ENCODE data around the gene SYT2. TPM values are rescaled to one million over a fixed set of nuclear protein-coding genes. Genes with fewer than 3 reads are reported as not detected.

Gene SYT2
- total RNA-seq, 6 donors from 2014 or later: 0.14 TPM; not detected in 5

DNA sequence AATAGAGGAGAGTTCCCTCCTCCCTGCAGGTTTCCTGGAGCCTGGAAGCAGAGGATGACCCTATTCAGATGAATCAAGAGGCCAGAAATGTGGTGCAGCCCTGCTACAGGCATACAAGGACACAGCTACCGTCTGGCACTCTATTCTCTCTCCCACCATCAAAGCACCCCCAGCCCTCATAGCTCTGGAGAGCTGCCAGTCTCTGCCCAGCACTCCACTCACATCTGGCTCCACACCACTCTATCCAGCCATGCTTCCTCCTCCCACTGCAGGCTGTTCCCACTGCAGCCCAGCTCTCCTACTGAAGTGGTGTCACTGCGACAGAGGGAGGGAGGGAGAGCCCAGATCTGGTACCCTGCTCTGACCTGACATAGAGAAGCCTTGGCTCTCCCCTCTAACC is 18.4 kb downstream of the SYT2 start:
- WGBS, 2 donors: 42 to 51% methylated on average over 2 of the region's 2 CpGs
- Histone ChIP-seq H3K36me3 (no peaks in the 10 kb centered on the region), H3K4me1 (no peaks in the 10 kb centered on the region), H3K9me3 (no peaks in the 10 kb centered on the region), H3K27me3 (no peaks in the 10 kb centered on the region), H3K27ac (no peak overlapping the region), H3K4me3 (no peak overlapping the region)
- TF ChIP-seq EP300 (IDR thresholded peaks at IDR 0.05) (no peak), POLR2A (IDR thresholded peaks at IDR 0.05) (no peak), POLR2AphosphoS5 (IDR thresholded peaks at IDR 0.05) (no peak)
- TF ChIP-seq, protein P1, sequence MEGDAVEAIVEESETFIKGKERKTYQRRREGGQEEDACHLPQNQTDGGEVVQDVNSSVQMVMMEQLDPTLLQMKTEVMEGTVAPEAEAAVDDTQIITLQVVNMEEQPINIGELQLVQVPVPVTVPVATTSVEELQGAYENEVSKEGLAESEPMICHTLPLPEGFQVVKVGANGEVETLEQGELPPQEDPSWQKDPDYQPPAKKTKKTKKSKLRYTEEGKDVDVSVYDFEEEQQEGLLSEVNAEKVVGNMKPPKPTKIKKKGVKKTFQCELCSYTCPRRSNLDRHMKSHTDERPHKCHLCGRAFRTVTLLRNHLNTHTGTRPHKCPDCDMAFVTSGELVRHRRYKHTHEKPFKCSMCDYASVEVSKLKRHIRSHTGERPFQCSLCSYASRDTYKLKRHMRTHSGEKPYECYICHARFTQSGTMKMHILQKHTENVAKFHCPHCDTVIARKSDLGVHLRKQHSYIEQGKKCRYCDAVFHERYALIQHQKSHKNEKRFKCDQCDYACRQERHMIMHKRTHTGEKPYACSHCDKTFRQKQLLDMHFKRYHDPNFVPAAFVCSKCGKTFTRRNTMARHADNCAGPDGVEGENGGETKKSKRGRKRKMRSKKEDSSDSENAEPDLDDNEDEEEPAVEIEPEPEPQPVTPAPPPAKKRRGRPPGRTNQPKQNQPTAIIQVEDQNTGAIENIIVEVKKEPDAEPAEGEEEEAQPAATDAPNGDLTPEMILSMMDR (IDR thresholded peaks at IDR 0.05): no peak
- DNase-seq (no peak), ATAC-seq (ENCODE audit: low FRiP score in 2 of 2) (no peak)

DNA sequence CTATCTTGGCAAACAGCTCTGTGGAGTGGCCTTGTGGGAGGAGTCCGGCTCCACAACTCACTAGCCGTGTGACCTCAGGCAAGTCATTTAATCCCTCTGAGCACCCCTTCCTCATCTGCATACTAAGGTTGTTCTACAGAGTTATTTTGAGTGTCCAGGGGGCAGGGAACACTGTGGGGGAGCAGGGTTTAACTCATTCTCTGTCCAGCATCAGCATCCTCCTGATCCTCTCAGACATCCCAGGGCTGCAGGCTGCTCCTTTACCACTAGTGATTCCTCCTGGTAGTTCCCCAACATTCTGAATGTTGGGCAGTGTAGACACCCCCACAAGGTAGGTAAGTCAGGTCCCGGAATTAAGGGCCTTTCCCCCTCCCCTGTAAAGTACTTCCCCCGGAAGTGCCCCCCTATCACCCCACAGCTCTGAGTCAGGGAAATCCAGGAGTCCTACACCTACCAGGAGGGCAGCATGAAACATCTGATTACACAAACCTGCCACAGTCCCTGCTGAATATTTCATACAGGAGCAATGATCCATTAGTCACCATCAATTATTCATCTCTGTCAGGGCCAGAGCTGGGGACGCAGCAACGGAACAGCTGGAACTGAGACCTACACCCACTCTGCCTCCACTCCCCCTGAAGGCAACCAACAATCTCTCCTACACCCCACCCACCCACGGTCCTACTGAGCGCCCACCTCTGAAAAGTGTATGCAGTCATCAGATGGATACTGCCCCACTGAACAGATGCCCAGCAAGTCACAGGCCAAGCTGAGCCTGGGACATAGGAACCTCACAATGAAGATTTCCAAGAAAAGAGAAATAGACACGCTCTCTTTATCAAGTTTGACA is 20.5 kb downstream of the SYT2 start:
- H3K4me3 ChIP-seq: no peak overlapping the region
- 70 to 76% methylated on average over 7 to 9 of the region's 9 CpGs for WGBS, 2 donors
- no peak overlapping the region for H3K27ac ChIP-seq
- no peak for DNase-seq
- no peaks in the 10 kb centered on the region for H3K36me3 ChIP-seq
- ATAC-seq (ENCODE audit: low FRiP score in 2 of 2): no peak
- TF ChIP-seq EP300 (IDR thresholded peaks at IDR 0.05): no peak
- TF ChIP-seq POLR2AphosphoS5 (IDR thresholded peaks at IDR 0.05): no peak
- no peak for TF ChIP-seq POLR2A (IDR thresholded peaks at IDR 0.05)
- TF ChIP-seq, protein P1 (IDR thresholded peaks at IDR 0.05): no peak
- no peaks in the 10 kb centered on the region for H3K27me3 ChIP-seq
- no peaks in the 10 kb centered on the region for H3K9me3 ChIP-seq
- H3K4me1 ChIP-seq: no peaks in the 10 kb centered on the region

DNA sequence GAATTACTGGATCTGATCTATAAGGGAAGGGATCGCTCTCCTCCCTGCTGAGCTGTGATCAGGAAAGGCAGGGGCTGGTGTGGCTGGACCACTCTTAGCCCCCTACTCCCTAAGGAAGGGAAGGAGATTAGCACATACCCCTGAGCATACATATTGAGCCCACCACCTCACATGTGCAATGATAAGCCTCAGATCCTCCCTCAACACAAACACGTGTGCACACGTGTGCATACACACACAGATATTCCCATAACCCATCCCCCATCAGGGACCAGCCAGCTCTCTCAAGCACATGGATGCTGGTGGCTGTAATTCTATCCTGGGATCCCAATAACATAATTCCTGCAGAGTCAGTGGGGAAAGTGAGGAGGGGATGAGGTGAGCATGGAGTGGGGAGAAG is 21.2 kb downstream of the SYT2 start:
- DNase-seq: no peak
- WGBS, 2 donors: 57 to 62% methylated on average over 3 of the region's 3 CpGs
- TF ChIP-seq POLR2A (IDR thresholded peaks at IDR 0.05) (no peak), EP300 (IDR thresholded peaks at IDR 0.05) (no peak), POLR2AphosphoS5 (IDR thresholded peaks at IDR 0.05) (no peak)
- TF ChIP-seq, protein P1 (IDR thresholded peaks at IDR 0.05): no peak
- no peak for ATAC-seq (ENCODE audit: low FRiP score in 2 of 2)
- no peak overlapping the region for H3K4me3 ChIP-seq
- no peaks in the 10 kb centered on the region for H3K4me1 ChIP-seq
- no peaks in the 10 kb centered on the region for H3K27me3 ChIP-seq
- no peaks in the 10 kb centered on the region for H3K9me3 ChIP-seq
- H3K36me3 ChIP-seq: no peaks in the 10 kb centered on the region
- no peak overlapping the region for H3K27ac ChIP-seq

DNA sequence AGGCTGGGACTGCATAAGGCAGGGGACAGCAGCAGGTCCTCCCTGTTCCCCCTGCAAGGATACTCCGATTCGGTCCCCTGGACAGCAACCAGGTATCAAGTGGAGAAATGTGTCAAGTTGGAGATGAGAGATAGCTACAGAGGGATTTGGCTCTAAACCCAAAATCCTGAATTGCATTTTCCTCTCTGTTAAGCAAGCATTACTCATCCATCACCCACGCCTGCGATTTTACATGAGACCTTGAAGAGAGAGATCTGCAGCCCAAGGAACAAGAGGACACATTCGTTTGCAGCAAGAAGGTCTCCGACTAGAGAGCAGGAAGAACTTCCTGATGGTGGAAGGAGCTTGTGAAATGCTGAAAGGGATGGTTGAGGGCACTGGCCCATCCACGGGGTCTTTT is 21.9 kb downstream of the SYT2 start:
- TF ChIP-seq, protein P1 (IDR thresholded peaks at IDR 0.05): no peak
- Histone ChIP-seq H3K4me3 (no peak overlapping the region), H3K9me3 (no peaks in the 10 kb centered on the region), H3K4me1 (no peaks in the 10 kb centered on the region), H3K27me3 (no peaks in the 10 kb centered on the region), H3K36me3 (no peaks in the 10 kb centered on the region), H3K27ac (no peak overlapping the region)
- DNase-seq (no peak), ATAC-seq (ENCODE audit: low FRiP score in 2 of 2) (no peak)
- WGBS, 2 donors: 76 to 80% methylated on average over 7 of the region's 7 CpGs

DNA sequence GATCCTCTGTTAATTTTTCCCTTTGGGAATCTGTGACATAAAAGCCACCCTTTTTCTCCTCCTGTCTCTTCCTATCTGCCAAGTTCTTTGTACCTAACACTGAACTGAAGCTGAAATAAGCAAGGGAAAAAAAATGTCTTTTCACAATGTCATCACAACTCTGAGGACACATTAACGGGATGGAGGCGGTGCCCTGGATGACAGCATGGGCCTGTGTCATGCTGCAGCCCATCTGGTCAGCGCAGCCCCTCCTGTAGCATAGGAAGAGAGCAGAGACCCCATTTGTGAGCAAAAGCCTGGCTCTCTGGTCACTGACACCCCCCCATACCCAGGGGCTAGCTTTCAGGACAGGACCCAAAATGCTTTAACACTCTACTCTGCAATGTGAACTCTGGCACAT is 22.5 kb downstream of the SYT2 start:
- Histone ChIP-seq H3K4me3 (no peak overlapping the region), H3K9me3 (no peaks in the 10 kb centered on the region), H3K27me3 (no peaks in the 10 kb centered on the region), H3K4me1 (no peaks in the 10 kb centered on the region), H3K36me3 (no peaks in the 10 kb centered on the region), H3K27ac (no peak overlapping the region)
- no peak for DNase-seq
- no peak for TF ChIP-seq POLR2A (IDR thresholded peaks at IDR 0.05)
- TF ChIP-seq EP300 (IDR thresholded peaks at IDR 0.05): no peak
- TF ChIP-seq, protein P1 (IDR thresholded peaks at IDR 0.05): no peak
- TF ChIP-seq POLR2AphosphoS5 (IDR thresholded peaks at IDR 0.05): no peak
- WGBS, 2 donors: 61 to 82% methylated on average over 3 of the region's 3 CpGs
- no peak for ATAC-seq (ENCODE audit: low FRiP score in 2 of 2)
